GM12891 (cell line): Measurements from ENCODE around the gene ASIC5.

Experiments used
- POLR2A ChIP-seq: IDR thresholded peaks from 2 replicates; pipeline ENCODE4 v1.6.1; 2011; ENCODE audit warnings: low read depth, low read length, control low read depth
- POLR2AphosphoS5 ChIP-seq: IDR thresholded peaks from 2 replicates; pipeline ENCODE4 v1.6.1; 2011; ENCODE audit warnings: low read depth, low read length, control low read depth
- SPI1 ChIP-seq: IDR thresholded peaks from 2 replicates; pipeline ENCODE4 v1.6.1; 2011; ENCODE audit warnings: low read depth, low read length, control low read depth
- TAF1 ChIP-seq: IDR thresholded peaks from 2 replicates; pipeline ENCODE4 v1.6.1; 2011; ENCODE audit warnings: low read depth, low read length, control low read depth

DNA sequence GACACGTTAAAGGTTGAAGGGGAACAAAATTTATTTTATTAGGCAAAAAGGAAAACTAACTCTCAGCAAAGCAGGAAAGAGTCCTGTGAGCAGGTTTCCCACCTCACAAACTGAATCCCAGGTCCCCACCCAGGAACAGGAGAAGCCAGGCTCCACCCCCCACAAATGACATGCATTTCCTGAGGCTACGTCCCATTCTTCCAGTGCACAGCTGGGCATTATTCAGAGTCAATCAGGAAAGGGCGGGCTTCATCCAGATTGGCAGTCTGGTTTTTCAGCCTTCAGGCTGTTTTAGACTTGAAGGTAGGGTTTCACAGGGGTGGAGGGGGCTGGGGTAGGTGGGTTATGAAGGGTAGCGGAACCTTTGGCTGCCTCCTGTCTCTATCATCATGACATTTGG lies 11.9 kb upstream of the ASIC5 start:
- TF ChIP-seq POLR2A (no peak), TAF1 (no peak), POLR2AphosphoS5 (no peak), SPI1 (no peak)
